ENCODE data around the gene TAF13. TPM values are rescaled to one million over a fixed set of nuclear protein-coding genes. Genes with fewer than 3 reads are reported as not detected.

TAF13 gene
- polyA plus RNA-seq, 1 donor from 2014 or later: 60.1 TPM

DNA sequence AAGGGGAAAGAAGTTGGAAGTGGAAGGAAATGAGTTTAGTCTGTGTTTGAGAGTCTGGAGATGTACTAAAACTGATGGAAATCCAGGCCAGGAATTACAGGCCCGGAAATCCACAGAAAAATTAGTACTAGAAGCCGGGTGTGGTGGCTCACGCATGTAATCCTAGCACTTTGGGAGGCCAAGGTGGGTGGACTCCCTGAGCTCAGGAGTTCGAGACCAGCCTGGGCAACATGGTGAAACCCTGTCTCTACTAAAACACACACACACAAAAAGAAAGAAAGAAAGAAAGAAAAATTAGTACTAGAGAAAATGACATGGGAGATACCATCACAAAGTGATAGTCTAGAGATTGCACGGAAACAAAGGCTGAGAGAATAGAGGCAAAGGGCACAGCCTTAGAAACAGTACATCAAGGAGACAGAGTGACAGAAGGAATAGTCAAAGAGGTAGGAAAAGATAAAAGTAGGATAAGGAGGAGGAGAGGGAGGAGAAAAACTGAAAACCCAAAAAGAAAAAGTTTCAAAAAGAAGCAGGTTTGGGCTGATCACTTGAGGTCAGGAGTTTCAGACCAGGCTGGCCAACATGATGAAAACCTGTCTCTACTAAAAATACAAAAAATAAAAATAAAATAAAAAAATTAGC, 4.8 kb upstream of the TAF13 start:
- Histone ChIP-seq H3K9ac (ENCODE audit: low read length) (no peak overlapping the region), H3K27ac (ENCODE audit: low read length) (no peak overlapping the region), H2AFZ (ENCODE audit: low read depth, low read length) (no peak overlapping the region), H3K27me3 (ENCODE audit: insufficient read depth, low read depth, low read length) (no peaks in the 10 kb centered on the region), H3F3A (ENCODE audit: insufficient read depth, low read length, poor library complexity, severe bottlenecking) (no peaks in the 10 kb centered on the region), H3K4me2 (ENCODE audit: low read length) (no peak overlapping the region), H3K79me2 (replicated peaks; ENCODE audit: insufficient read depth, low read length) (peaks cover 2% of the 10 kb centered on the region), H3K9me2 (ENCODE audit: insufficient read depth, low read length) (no peaks in the 10 kb centered on the region), H3K9me3 (ENCODE audit: low read length) (no peaks in the 10 kb centered on the region), H3K36me3 (ENCODE audit: insufficient read depth, low read length) (no peaks in the 10 kb centered on the region), H4K20me1 (ENCODE audit: insufficient read depth) (no peaks in the 10 kb centered on the region), H3K4me3 (ENCODE audit: low read length) (no peak overlapping the region)
- TF ChIP-seq EZH2 (IDR thresholded peaks at IDR 0.05; ENCODE audit: borderline replicate concordance, insufficient read depth, low read length, poor library complexity, severe bottlenecking): no peak

DNA sequence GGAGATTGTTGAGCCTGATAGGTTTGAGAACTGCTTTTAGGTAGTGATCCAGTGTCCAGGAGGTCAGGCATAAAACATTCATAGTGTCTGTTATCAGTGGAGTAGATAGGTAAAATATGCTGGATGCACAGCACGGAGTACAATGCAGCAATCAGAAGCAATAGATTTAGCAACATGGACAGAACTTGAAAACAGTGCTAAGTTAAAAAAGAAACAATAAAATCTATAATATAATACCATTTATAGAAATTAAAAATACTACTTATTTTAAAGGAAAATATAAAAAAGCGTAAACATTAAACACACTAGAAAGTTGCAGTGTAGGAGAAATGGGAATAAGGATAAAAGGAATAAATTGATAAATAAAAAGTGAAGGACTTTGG, 3.4 kb upstream of the TAF13 start:
- H3K36me3 ChIP-seq (ENCODE audit: insufficient read depth, low read length): no peaks in the 10 kb centered on the region
- TF ChIP-seq, protein P1, sequence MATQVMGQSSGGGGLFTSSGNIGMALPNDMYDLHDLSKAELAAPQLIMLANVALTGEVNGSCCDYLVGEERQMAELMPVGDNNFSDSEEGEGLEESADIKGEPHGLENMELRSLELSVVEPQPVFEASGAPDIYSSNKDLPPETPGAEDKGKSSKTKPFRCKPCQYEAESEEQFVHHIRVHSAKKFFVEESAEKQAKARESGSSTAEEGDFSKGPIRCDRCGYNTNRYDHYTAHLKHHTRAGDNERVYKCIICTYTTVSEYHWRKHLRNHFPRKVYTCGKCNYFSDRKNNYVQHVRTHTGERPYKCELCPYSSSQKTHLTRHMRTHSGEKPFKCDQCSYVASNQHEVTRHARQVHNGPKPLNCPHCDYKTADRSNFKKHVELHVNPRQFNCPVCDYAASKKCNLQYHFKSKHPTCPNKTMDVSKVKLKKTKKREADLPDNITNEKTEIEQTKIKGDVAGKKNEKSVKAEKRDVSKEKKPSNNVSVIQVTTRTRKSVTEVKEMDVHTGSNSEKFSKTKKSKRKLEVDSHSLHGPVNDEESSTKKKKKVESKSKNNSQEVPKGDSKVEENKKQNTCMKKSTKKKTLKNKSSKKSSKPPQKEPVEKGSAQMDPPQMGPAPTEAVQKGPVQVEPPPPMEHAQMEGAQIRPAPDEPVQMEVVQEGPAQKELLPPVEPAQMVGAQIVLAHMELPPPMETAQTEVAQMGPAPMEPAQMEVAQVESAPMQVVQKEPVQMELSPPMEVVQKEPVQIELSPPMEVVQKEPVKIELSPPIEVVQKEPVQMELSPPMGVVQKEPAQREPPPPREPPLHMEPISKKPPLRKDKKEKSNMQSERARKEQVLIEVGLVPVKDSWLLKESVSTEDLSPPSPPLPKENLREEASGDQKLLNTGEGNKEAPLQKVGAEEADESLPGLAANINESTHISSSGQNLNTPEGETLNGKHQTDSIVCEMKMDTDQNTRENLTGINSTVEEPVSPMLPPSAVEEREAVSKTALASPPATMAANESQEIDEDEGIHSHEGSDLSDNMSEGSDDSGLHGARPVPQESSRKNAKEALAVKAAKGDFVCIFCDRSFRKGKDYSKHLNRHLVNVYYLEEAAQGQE (IDR thresholded peaks at IDR 0.05; ENCODE audit: borderline replicate concordance): no peak
- TF ChIP-seq TAF1 (IDR thresholded peaks at IDR 0.05; ENCODE audit: low read depth): no peak
- TF ChIP-seq RAD21 (conservative IDR thresholded peaks at IDR 0.05): no peak
- no peak for TF ChIP-seq POLR2AphosphoS5 (IDR thresholded peaks at IDR 0.05)
- no peak for TF ChIP-seq EZH2 (IDR thresholded peaks at IDR 0.05; ENCODE audit: borderline replicate concordance, insufficient read depth, low read length, poor library complexity, severe bottlenecking)
- TF ChIP-seq MXI1 (conservative IDR thresholded peaks at IDR 0.05; ENCODE audit: poor library complexity, severe bottlenecking): no peak
- TF ChIP-seq, protein P2, sequence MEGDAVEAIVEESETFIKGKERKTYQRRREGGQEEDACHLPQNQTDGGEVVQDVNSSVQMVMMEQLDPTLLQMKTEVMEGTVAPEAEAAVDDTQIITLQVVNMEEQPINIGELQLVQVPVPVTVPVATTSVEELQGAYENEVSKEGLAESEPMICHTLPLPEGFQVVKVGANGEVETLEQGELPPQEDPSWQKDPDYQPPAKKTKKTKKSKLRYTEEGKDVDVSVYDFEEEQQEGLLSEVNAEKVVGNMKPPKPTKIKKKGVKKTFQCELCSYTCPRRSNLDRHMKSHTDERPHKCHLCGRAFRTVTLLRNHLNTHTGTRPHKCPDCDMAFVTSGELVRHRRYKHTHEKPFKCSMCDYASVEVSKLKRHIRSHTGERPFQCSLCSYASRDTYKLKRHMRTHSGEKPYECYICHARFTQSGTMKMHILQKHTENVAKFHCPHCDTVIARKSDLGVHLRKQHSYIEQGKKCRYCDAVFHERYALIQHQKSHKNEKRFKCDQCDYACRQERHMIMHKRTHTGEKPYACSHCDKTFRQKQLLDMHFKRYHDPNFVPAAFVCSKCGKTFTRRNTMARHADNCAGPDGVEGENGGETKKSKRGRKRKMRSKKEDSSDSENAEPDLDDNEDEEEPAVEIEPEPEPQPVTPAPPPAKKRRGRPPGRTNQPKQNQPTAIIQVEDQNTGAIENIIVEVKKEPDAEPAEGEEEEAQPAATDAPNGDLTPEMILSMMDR (IDR thresholded peaks at IDR 0.05; ENCODE audit: poor library complexity, severe bottlenecking): no peak
- no peak for TF ChIP-seq EP300 (conservative IDR thresholded peaks at IDR 0.05; ENCODE audit: poor library complexity, severe bottlenecking)
- TF ChIP-seq SMC3 (conservative IDR thresholded peaks at IDR 0.05; ENCODE audit: poor library complexity): no peak
- no peaks in the 10 kb centered on the region for H4K20me1 ChIP-seq (ENCODE audit: insufficient read depth)
- peaks cover 13% of the 10 kb centered on the region for H3K79me2 ChIP-seq (replicated peaks; ENCODE audit: insufficient read depth, low read length)
- H2AFZ ChIP-seq (ENCODE audit: low read depth, low read length): no peak overlapping the region
- no peaks in the 10 kb centered on the region for H3F3A ChIP-seq (ENCODE audit: insufficient read depth, low read length, poor library complexity, severe bottlenecking)
- H3K4me2 ChIP-seq (ENCODE audit: low read length): no peak overlapping the region
- H3K9ac ChIP-seq (ENCODE audit: low read length): no peak overlapping the region
- no peaks in the 10 kb centered on the region for H3K27me3 ChIP-seq (ENCODE audit: insufficient read depth, low read depth, low read length)
- H3K4me3 ChIP-seq (ENCODE audit: low read length): no peak overlapping the region
- H3K27ac ChIP-seq (ENCODE audit: low read length): no peak overlapping the region
- no peaks in the 10 kb centered on the region for H3K9me3 ChIP-seq (ENCODE audit: low read length)
- no peaks in the 10 kb centered on the region for H3K9me2 ChIP-seq (ENCODE audit: insufficient read depth, low read length)

Data from neural cell (in vitro differentiated cells).